ENCODE results near the gene MYOF.

The MYOF gene

GRCh38 chr10:93496322-93497041 is 14.3 kb upstream of the MYOF start, which contains the start of gene CEP55:
Gene CEP55 (plus strand): TSS chr10:93496612. CDS start chr10:93500052, 3,440 bp downstream.
- FAIRE-seq (no peak), DNase-seq (ENCODE audit: insufficient read length, low spot score) (peak; percentile 61)
- no peak for TF ChIP-seq CTCF (IDR thresholded peaks at IDR 0.05; ENCODE audit: insufficient read depth, missing control alignments)

DNA sequence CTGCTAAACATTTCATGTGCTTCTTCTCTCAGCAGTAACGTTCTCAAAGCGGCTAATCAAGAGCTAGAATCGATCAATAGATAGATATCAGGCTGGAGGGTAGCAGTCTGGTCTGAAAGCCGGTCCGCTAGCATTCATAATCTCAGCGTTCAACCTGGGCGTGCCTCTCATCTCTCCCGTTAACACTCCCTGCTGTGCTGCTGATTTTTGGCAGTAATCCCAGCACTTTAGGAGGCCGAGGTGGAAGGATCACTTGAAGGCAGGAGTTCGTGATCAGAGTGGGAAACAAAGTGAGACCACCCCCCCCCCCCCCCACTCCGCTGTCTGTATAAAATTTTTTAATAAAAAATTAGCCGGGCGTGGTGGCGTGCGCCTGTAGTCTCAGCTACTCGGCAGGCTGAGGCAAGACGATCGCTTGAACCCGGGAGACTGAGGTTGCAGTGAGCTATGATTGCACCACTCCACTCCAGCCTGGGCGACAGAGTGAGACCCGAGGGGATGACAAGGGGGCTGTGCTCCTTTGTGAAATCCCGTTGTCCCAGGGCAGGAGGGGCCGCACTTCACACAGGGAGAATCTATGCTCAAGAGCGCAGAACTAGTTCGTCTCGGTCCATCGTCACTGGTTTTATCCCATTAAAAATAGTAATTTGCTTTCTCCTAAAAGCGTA is 13.7 kb upstream of the MYOF start:
- DNase-seq (ENCODE audit: insufficient read length, low spot score) (no peak), FAIRE-seq (peak; percentile 11)
- no peak for TF ChIP-seq CTCF (IDR thresholded peaks at IDR 0.05; ENCODE audit: insufficient read depth, missing control alignments)

DNA sequence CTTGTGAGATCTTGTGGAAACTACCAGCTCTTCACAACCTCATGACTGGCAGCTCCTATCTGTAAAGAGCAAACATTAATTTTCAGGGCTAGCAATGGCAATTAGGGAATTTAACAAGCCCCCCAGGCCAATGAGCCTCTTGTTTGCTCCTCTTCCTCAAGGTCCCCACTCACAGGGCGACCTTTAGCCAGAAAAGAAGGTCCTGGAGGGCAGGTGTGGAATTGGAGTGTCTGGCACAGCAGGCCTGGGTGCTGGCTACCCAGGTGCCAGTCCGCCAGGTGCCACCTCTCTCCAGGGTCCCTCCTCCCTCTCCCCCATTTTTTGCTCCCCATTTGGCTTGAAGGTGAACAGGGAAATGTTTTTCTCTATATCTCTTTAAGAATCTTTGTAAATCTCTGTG is 12.4 kb upstream of the MYOF start:
- DNase-seq (ENCODE audit: insufficient read length, low spot score) (no peak), FAIRE-seq (no peak)
- TF ChIP-seq CTCF (IDR thresholded peaks at IDR 0.05; ENCODE audit: insufficient read depth, missing control alignments) = no peak

- TF ChIP-seq CTCF (IDR thresholded peaks at IDR 0.05; ENCODE audit: insufficient read depth, missing control alignments) = no peak
- FAIRE-seq (no peak), DNase-seq (ENCODE audit: insufficient read length, low spot score) (no peak)
These were observed 11.0 kb upstream of the MYOF start for GRCh38 chr10:93493162-93493561.

GRCh38 chr10:93491602-93492121 is 9.5 kb upstream of the MYOF start:
- DNase-seq (ENCODE audit: insufficient read length, low spot score) (no peak), FAIRE-seq (no peak)
- no peak for TF ChIP-seq CTCF (IDR thresholded peaks at IDR 0.05; ENCODE audit: insufficient read depth, missing control alignments)

DNA sequence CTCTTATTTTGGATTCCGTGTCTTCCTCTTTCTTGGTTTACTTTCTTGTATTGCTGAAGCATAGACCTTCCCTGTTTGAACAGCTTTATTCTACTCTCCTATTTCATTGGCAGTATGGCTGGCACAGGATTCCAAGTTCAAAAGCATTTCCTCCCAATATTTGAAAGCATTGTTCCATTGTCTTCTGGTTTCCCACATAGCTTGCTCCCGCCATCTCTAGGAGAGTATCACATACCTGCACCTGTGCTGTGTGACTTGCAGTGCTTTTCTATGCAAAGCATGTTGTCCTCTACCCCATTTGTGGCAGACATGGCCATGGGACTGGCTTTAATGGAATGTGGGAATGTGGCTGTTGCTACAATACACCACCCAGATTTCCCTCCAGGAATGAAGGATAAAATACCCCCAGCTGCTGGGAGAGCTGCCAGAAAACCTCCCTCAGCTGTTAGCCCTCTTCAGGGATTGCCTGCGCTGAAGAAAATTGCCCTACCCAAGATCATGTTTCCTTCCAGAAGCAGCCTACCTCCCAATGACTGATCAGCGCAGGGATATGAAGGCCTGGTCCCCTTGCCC is 6.9 kb upstream of the MYOF start:
- no peak for DNase-seq (ENCODE audit: insufficient read length, low spot score)
- no peak for TF ChIP-seq CTCF (IDR thresholded peaks at IDR 0.05; ENCODE audit: insufficient read depth, missing control alignments)
- FAIRE-seq = no peak

Measured in D721Med (cell line).